ENCODE data around the gene SLIT3. TPM values are rescaled to one million over a fixed set of nuclear protein-coding genes. Genes with fewer than 3 reads are reported as not detected.

Gene SLIT3
- total and polyA plus RNA-seq, 2 experiments from 2014 or later: 0.59 to 0.71 TPM

DNA sequence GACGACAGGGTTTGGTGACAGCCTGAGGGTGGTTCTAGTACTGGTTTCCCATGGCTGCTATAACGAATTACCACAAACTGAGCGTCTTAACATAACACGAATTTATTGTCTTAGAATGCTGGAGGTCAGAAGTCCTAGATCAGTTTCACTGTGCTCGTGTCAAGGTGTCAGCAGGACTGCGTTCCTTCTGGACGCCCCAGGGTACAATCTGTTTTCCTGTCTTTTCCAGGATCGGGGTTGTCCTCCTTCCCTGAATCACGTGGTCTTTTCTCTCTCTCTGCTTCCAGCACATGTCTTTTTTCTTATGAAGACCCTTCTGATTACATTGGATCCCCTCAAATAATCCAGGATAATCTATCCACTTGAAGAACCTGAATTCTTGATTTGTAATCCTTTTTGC is 430.0 kb downstream of the SLIT3 start:
- Histone ChIP-seq H3K9me2 (ENCODE audit: insufficient read depth) (no peaks in the 10 kb centered on the region), H3K4me1 (ENCODE audit: insufficient read depth) (0 out of 2 replicates have a peak, but pooled peaks cover 7% of the 10 kb centered on the region), H3K27ac (ENCODE audit: low read depth) (no peak overlapping the region), H2AFZ (no peak overlapping the region), H3K4me2 (no peak overlapping the region), H3K4me3 (no peak overlapping the region), H3F3A (replicated peaks; ENCODE audit: low read depth) (no peaks in the 10 kb centered on the region), H3K36me3 (ENCODE audit: insufficient read depth) (no peaks in the 10 kb centered on the region), H3K79me2 (replicated peaks; ENCODE audit: insufficient read depth) (no peaks in the 10 kb centered on the region), H4K20me1 (replicated peaks; ENCODE audit: insufficient read depth) (no peaks in the 10 kb centered on the region; the same call in 1 of the 2 replicates), H3K27me3 (ENCODE audit: insufficient read depth) (no peaks in the 10 kb centered on the region)
- DNase-seq (ENCODE audit: low spot score): no peak
- H3K27me3 Mint-ChIP-seq (ENCODE audit: insufficient read depth, low read depth, poor library complexity): no peaks in the 10 kb centered on the region
- TF ChIP-seq, protein P1, sequence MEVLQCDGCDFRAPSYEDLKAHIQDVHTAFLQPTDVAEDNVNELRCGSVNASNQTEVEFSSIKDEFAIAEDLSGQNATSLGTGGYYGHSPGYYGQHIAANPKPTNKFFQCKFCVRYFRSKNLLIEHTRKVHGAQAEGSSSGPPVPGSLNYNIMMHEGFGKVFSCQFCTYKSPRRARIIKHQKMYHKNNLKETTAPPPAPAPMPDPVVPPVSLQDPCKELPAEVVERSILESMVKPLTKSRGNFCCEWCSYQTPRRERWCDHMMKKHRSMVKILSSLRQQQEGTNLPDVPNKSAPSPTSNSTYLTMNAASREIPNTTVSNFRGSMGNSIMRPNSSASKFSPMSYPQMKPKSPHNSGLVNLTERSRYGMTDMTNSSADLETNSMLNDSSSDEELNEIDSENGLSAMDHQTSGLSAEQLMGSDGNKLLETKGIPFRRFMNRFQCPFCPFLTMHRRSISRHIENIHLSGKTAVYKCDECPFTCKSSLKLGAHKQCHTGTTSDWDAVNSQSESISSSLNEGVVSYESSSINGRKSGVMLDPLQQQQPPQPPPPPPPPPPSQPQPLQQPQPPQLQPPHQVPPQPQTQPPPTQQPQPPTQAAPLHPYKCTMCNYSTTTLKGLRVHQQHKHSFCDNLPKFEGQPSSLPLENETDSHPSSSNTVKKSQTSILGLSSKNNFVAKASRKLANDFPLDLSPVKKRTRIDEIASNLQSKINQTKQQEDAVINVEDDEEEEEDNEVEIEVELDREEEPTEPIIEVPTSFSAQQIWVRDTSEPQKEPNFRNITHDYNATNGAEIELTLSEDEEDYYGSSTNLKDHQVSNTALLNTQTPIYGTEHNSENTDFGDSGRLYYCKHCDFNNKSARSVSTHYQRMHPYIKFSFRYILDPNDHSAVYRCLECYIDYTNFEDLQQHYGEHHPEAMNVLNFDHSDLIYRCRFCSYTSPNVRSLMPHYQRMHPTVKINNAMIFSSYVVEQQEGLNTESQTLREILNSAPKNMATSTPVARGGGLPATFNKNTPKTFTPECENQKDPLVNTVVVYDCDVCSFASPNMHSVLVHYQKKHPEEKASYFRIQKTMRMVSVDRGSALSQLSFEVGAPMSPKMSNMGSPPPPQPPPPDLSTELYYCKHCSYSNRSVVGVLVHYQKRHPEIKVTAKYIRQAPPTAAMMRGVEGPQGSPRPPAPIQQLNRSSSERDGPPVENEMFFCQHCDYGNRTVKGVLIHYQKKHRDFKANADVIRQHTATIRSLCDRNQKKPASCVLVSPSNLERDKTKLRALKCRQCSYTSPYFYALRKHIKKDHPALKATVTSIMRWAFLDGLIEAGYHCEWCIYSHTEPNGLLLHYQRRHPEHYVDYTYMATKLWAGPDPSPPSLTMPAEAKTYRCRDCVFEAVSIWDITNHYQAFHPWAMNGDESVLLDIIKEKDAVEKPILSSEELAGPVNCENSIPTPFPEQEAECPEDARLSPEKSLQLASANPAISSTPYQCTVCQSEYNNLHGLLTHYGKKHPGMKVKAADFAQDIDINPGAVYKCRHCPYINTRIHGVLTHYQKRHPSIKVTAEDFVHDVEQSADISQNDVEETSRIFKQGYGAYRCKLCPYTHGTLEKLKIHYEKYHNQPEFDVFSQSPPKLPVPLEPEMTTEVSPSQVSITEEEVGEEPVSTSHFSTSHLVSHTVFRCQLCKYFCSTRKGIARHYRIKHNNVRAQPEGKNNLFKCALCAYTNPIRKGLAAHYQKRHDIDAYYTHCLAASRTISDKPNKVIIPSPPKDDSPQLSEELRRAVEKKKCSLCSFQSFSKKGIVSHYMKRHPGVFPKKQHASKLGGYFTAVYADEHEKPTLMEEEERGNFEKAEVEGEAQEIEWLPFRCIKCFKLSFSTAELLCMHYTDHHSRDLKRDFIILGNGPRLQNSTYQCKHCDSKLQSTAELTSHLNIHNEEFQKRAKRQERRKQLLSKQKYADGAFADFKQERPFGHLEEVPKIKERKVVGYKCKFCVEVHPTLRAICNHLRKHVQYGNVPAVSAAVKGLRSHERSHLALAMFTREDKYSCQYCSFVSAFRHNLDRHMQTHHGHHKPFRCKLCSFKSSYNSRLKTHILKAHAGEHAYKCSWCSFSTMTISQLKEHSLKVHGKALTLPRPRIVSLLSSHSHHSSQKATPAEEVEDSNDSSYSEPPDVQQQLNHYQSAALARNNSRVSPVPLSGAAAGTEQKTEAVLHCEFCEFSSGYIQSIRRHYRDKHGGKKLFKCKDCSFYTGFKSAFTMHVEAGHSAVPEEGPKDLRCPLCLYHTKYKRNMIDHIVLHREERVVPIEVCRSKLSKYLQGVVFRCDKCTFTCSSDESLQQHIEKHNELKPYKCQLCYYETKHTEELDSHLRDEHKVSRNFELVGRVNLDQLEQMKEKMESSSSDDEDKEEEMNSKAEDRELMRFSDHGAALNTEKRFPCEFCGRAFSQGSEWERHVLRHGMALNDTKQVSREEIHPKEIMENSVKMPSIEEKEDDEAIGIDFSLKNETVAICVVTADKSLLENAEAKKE (CRISPR knock-in tag; IDR thresholded peaks at IDR 0.05): no peak
- no peak for TF ChIP-seq ZNF331 (CRISPR knock-in tag; IDR thresholded peaks at IDR 0.05; ENCODE audit: low read depth)
- no peaks in the 10 kb centered on the region for H3K36me3 Mint-ChIP-seq (ENCODE audit: low read depth)
- no peaks in the 10 kb centered on the region for H3K9me3 Mint-ChIP-seq
- no peak overlapping the region for H3K27ac Mint-ChIP-seq
- ATAC-seq: no peak
- H3K4me3 Mint-ChIP-seq: no peak overlapping the region
- H3K4me1 Mint-ChIP-seq: peaks cover 13% of the 10 kb centered on the region; the same call in 2 of the 3 replicates

DNA sequence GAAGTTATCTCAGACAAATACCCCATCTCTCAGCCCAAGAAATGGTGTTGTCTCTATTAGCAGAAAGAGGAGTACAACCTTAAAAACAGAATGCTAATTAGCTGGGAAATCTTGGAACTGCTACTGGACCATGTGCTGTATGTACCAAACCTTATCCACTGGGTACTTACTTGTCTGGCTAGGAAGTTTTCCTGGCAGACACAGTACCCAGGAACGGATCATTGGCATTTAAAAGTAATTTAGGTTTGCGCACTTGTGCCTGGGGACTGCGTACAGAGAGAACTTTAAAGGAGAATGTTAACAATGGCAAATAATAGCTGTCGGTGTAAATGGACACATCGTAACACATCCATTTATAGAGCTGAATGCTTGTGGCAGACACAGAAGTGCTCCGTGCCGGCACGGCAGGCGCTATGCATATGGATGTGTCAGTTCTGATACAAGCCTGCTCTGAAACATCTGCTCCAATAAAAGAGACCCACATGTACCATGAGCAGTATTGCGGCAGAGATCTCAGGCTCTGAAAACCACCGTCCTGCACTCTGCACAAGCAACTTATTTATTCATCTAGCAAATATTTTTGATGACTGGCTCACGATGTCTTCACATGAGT is 431.2 kb downstream of the SLIT3 start:
- Histone ChIP-seq H2AFZ (no peak overlapping the region), H3K4me1 (ENCODE audit: insufficient read depth) (0 out of 2 replicates have a peak, but pooled peaks cover 2% of the 10 kb centered on the region), H3K4me2 (no peak overlapping the region), H3F3A (replicated peaks; ENCODE audit: low read depth) (no peaks in the 10 kb centered on the region), H4K20me1 (replicated peaks; ENCODE audit: insufficient read depth) (no peaks in the 10 kb centered on the region; the same call in 1 of the 2 replicates), H3K36me3 (ENCODE audit: insufficient read depth) (no peaks in the 10 kb centered on the region), H3K4me3 (no peak overlapping the region), H3K27ac (ENCODE audit: low read depth) (no peak overlapping the region), H3K9me2 (ENCODE audit: insufficient read depth) (no peaks in the 10 kb centered on the region), H3K27me3 (ENCODE audit: insufficient read depth) (no peaks in the 10 kb centered on the region), H3K79me2 (replicated peaks; ENCODE audit: insufficient read depth) (no peaks in the 10 kb centered on the region)
- DNase-seq (ENCODE audit: low spot score) (no peak), ATAC-seq (no peak)
- Mint-ChIP-seq H3K27ac (no peak overlapping the region), H3K36me3 (ENCODE audit: low read depth) (no peaks in the 10 kb centered on the region), H3K27me3 (ENCODE audit: insufficient read depth, low read depth, poor library complexity) (no peaks in the 10 kb centered on the region), H3K9me3 (no peaks in the 10 kb centered on the region), H3K4me1 (peaks cover 5% of the 10 kb centered on the region; the same call in 2 of the 3 replicates), H3K4me3 (no peak overlapping the region)
- TF ChIP-seq, protein P1 (CRISPR knock-in tag; IDR thresholded peaks at IDR 0.05): no peak
- TF ChIP-seq, protein P2, sequence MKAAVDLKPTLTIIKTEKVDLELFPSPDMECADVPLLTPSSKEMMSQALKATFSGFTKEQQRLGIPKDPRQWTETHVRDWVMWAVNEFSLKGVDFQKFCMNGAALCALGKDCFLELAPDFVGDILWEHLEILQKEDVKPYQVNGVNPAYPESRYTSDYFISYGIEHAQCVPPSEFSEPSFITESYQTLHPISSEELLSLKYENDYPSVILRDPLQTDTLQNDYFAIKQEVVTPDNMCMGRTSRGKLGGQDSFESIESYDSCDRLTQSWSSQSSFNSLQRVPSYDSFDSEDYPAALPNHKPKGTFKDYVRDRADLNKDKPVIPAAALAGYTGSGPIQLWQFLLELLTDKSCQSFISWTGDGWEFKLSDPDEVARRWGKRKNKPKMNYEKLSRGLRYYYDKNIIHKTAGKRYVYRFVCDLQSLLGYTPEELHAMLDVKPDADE (IDR thresholded peaks at IDR 0.05): no peak
- TF ChIP-seq EZH2phosphoT487 (IDR thresholded peaks at IDR 0.05; ENCODE audit: unreplicated experiment): no peak

All from GM23338 (cell line).